Measurements from ENCODE around the gene FAF1.

DNA sequence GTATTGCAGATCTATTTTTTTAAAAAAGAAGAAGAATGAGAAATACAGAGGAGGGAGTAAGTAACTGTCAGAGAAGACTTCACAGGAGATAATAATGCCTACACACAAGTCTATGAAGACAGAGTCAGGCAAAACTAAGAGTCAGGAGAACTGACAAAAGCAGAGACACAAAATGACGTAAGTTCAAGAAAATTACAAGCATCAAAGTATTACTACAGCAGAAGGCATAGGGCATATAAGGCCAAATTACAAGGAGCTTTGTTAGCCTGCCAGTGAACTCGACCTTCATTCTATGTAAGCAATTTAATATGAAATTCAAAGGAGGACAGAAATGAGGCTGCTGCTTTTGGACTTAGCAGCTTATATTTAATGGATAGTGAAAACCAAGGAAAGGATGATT is 23.7 kb downstream of the FAF1 start:
- TF ChIP-seq, protein P1, sequence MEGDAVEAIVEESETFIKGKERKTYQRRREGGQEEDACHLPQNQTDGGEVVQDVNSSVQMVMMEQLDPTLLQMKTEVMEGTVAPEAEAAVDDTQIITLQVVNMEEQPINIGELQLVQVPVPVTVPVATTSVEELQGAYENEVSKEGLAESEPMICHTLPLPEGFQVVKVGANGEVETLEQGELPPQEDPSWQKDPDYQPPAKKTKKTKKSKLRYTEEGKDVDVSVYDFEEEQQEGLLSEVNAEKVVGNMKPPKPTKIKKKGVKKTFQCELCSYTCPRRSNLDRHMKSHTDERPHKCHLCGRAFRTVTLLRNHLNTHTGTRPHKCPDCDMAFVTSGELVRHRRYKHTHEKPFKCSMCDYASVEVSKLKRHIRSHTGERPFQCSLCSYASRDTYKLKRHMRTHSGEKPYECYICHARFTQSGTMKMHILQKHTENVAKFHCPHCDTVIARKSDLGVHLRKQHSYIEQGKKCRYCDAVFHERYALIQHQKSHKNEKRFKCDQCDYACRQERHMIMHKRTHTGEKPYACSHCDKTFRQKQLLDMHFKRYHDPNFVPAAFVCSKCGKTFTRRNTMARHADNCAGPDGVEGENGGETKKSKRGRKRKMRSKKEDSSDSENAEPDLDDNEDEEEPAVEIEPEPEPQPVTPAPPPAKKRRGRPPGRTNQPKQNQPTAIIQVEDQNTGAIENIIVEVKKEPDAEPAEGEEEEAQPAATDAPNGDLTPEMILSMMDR (IDR thresholded peaks at IDR 0.05): no peak
- no peak for TF ChIP-seq POLR2A (IDR thresholded peaks at IDR 0.05)

Data from lower leg skin (tissue), 3 donors.